Measurements from ENCODE around the gene CXCL10.

DNA sequence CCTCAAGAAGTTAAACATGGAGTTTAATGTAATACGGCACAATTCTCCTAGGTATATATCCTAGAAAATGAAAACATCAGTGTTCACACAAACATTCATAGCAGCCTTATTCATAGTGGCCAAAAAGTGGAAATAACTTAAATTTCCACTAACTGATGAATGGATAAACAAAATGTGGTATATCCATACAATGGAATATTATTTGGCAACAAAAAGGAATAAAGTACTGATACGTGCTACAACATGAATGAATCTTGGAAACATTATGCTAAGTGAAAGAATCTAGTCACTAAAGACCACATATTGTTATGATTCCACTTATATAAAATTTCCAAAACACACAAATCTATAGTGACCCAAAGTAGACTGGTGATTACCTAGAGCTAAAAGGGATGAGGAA lies 47.1 kb downstream of the CXCL10 start:
- TF ChIP-seq, protein P1, sequence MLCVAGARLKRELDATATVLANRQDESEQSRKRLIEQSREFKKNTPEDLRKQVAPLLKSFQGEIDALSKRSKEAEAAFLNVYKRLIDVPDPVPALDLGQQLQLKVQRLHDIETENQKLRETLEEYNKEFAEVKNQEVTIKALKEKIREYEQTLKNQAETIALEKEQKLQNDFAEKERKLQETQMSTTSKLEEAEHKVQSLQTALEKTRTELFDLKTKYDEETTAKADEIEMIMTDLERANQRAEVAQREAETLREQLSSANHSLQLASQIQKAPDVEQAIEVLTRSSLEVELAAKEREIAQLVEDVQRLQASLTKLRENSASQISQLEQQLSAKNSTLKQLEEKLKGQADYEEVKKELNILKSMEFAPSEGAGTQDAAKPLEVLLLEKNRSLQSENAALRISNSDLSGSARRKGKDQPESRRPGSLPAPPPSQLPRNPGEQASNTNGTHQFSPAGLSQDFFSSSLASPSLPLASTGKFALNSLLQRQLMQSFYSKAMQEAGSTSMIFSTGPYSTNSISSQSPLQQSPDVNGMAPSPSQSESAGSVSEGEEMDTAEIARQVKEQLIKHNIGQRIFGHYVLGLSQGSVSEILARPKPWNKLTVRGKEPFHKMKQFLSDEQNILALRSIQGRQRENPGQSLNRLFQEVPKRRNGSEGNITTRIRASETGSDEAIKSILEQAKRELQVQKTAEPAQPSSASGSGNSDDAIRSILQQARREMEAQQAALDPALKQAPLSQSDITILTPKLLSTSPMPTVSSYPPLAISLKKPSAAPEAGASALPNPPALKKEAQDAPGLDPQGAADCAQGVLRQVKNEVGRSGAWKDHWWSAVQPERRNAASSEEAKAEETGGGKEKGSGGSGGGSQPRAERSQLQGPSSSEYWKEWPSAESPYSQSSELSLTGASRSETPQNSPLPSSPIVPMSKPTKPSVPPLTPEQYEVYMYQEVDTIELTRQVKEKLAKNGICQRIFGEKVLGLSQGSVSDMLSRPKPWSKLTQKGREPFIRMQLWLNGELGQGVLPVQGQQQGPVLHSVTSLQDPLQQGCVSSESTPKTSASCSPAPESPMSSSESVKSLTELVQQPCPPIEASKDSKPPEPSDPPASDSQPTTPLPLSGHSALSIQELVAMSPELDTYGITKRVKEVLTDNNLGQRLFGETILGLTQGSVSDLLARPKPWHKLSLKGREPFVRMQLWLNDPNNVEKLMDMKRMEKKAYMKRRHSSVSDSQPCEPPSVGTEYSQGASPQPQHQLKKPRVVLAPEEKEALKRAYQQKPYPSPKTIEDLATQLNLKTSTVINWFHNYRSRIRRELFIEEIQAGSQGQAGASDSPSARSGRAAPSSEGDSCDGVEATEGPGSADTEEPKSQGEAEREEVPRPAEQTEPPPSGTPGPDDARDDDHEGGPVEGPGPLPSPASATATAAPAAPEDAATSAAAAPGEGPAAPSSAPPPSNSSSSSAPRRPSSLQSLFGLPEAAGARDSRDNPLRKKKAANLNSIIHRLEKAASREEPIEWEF (IDR thresholded peaks at IDR 0.05; ENCODE audit: insufficient replicate concordance, low read depth, low read length): no peak
- TF ChIP-seq, protein P2, sequence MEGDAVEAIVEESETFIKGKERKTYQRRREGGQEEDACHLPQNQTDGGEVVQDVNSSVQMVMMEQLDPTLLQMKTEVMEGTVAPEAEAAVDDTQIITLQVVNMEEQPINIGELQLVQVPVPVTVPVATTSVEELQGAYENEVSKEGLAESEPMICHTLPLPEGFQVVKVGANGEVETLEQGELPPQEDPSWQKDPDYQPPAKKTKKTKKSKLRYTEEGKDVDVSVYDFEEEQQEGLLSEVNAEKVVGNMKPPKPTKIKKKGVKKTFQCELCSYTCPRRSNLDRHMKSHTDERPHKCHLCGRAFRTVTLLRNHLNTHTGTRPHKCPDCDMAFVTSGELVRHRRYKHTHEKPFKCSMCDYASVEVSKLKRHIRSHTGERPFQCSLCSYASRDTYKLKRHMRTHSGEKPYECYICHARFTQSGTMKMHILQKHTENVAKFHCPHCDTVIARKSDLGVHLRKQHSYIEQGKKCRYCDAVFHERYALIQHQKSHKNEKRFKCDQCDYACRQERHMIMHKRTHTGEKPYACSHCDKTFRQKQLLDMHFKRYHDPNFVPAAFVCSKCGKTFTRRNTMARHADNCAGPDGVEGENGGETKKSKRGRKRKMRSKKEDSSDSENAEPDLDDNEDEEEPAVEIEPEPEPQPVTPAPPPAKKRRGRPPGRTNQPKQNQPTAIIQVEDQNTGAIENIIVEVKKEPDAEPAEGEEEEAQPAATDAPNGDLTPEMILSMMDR (IDR thresholded peaks at IDR 0.05 in 2 of 3, conservative IDR thresholded peaks at IDR 0.05 in 1 of 3; ENCODE audit: control insufficient read depth in 2 of 3, extremely low read depth in 1 of 3, insufficient read depth in 1 of 3, low read depth in 3 of 3, low read length in 3 of 3): no peak

All from GM12878 (cell line).